Skeletal muscle tissue (tissue), 4 donors: ENCODE results near the gene MRPL32. TPM values are rescaled to one million over a fixed set of nuclear protein-coding genes. Genes with fewer than 3 reads are reported as not detected.

ENCODE experiments used
- H3K27ac ChIP-seq: one replicate; pipeline ENCODE4 v1.7.0; 2013; ENCODE audit warnings: mild to moderate bottlenecking, low read depth, low read length, inconsistent platforms
- H3K27me3 ChIP-seq, 3 donors: one replicate each; pipeline ENCODE4 v1.7.0; 2013; ENCODE audit warnings: low read length in 3 of 3; ENCODE audit not compliant: control insufficient read depth in 3 of 3, insufficient read depth in 3 of 3
- H3K36me3 ChIP-seq, 3 donors: one replicate each; pipeline ENCODE4 v1.7.0; 2013; ENCODE audit warnings: low read length in 3 of 3; ENCODE audit not compliant: control insufficient read depth in 3 of 3, insufficient read depth in 3 of 3
- H3K4me1 ChIP-seq, 3 donors: one replicate each; pipeline ENCODE4 v1.7.0; 2013; ENCODE audit warnings: low read length in 3 of 3, mild to moderate bottlenecking in 3 of 3; ENCODE audit not compliant: control insufficient read depth in 3 of 3, insufficient read depth in 3 of 3
- H3K4me3 ChIP-seq, 3 donors: one replicate each; pipeline ENCODE4 v1.7.0; 2013; ENCODE audit warnings: low read length in 3 of 3
- H3K9ac ChIP-seq, 3 donors: one replicate each; pipeline ENCODE4 v1.7.0; 2013; ENCODE audit warnings: low read length in 3 of 3, mild to moderate bottlenecking in 3 of 3, moderate library complexity in 2 of 3, low read depth in 1 of 3
- H3K9me3 ChIP-seq, 3 donors: one replicate each; pipeline ENCODE4 v1.7.0; 2013; ENCODE audit warnings: low read length in 3 of 3; ENCODE audit not compliant: control insufficient read depth in 3 of 3
- total RNA-seq: library from RNA; depleted of rRNA; stranded (reverse); fragments of >200 nt; gene quantifications from one replicate; pipeline ENCODE4 v1.2.3, GENCODE V29; 2014
- donor health status: Osteomylitis.

The MRPL32 gene
- total RNA-seq, 1 donor from 2014 or later, result 41.2 TPM

- peaks cover 17 to 55% (median 44%) of the 10 kb centered on the region in 3 donors for H3K36me3 ChIP-seq
- H3K27ac ChIP-seq, result no peak overlapping the region
- H3K9me3 ChIP-seq, result no peaks in the 10 kb centered on the region
- H3K27me3 ChIP-seq, result no peaks in the 10 kb centered on the region
- H3K4me3 ChIP-seq, result no peak overlapping the region
- peaks cover 12 to 21% (median 20%) of the 10 kb centered on the region in 3 donors for H3K4me1 ChIP-seq
- H3K9ac ChIP-seq, result no peak overlapping the region
Measured at GRCh38 chr7:42925630-42926029, 6.5 kb upstream of the MRPL32 start.

- no peak overlapping the region for H3K9ac ChIP-seq
- peaks cover 17 to 27% (median 26%) of the 10 kb centered on the region in 3 donors for H3K4me1 ChIP-seq
- H3K27ac ChIP-seq, result no peak overlapping the region
- H3K9me3 ChIP-seq, result no peaks in the 10 kb centered on the region
- H3K36me3 ChIP-seq, result peaks cover 12 to 49% (median 40%) of the 10 kb centered on the region in 3 donors
- H3K4me3 ChIP-seq, result no peak overlapping the region
- no peaks in the 10 kb centered on the region for H3K27me3 ChIP-seq
Measured at GRCh38 chr7:42926204-42926603, 6.0 kb upstream of the MRPL32 start.

- H3K27ac ChIP-seq, result no peak overlapping the region
- H3K27me3 ChIP-seq, result no peaks in the 10 kb centered on the region
- H3K9ac ChIP-seq, result no peak overlapping the region
- no peaks in the 10 kb centered on the region for H3K9me3 ChIP-seq
- H3K4me1 ChIP-seq, result peaks cover 24 to 41% (median 39%) of the 10 kb centered on the region in 3 donors
- no peak overlapping the region for H3K4me3 ChIP-seq
- H3K36me3 ChIP-seq, result peaks cover 8 to 27% (median 23%) of the 10 kb centered on the region in 3 donors
Measured at GRCh38 chr7:42928754-42929153, 3.4 kb upstream of the MRPL32 start.

DNA sequence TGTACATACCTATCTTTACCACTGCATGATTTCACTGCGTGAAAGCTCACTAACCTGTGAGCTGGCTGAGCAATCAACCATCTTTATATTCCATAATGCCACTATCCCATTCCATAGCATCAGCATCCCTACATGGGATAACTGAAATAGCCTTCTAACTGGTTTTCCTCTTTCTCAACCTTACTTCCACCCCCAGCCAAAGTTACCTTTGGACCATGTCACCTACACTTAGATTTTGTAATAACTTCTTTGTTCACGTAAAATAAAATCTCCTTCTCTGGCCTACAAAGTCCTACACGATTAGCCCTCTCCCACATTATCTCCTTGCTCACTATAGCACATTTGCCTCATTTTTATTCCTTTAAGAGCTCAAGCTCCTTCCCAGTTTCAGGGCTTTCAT, 2.7 kb upstream of the MRPL32 start:
- no peaks in the 10 kb centered on the region for H3K9me3 ChIP-seq
- peaks cover 24 to 46% (median 42%) of the 10 kb centered on the region in 3 donors for H3K4me1 ChIP-seq
- H3K4me3 ChIP-seq, result no peak overlapping the region
- no peaks in the 10 kb centered on the region for H3K27me3 ChIP-seq
- H3K9ac ChIP-seq, result no peak overlapping the region
- H3K27ac ChIP-seq, result no peak overlapping the region
- peaks cover 8 to 25% (median 20%) of the 10 kb centered on the region in 3 donors for H3K36me3 ChIP-seq

- peak overlapping the region; percentile 93 to 99 (median 95) for H3K4me3 ChIP-seq
- peaks cover 5 to 21% (median 17%) of the 10 kb centered on the region in 3 donors for H3K36me3 ChIP-seq
- no peaks in the 10 kb centered on the region for H3K27me3 ChIP-seq
- no peaks in the 10 kb centered on the region for H3K9me3 ChIP-seq
- no peak overlapping the region for H3K27ac ChIP-seq
- H3K9ac ChIP-seq, result peak overlapping the region; percentile 95 to 99 (median 96)
- peaks cover 24 to 46% (median 42%) of the 10 kb centered on the region in 3 donors for H3K4me1 ChIP-seq
Measured at GRCh38 chr7:42930889-42931288, 1.3 kb upstream of the MRPL32 start.

DNA sequence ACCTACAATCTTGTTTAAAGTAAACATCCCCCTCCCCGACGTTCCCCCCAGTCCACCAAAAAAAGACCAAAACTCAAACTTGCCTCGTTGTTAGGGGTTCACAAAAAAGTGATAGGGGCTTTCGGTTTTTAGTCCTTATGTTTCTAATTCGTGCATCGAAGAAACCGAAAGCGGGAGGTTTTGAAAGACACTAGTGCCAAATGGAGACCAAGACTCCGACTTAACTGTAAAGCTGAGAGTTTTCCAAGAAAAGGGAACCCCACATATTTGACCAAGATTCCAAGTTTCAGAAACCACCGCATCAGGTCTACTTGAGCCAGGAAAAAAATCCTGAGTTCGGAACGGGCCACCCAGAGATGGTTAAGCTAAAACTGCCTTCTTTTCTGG, 736 bp upstream of the MRPL32 start:
- H3K4me1 ChIP-seq, result peaks cover 24 to 46% (median 42%) of the 10 kb centered on the region in 3 donors
- peak overlapping the region; percentile 84 for H3K27ac ChIP-seq

GRCh38 chr7:42932811-42933591, 825 bp downstream of the MRPL32 start:
- Histone ChIP-seq H3K9ac (peak overlapping the region; percentile 81 to 96 (median 85)), H3K9me3 (no peaks in the 10 kb centered on the region), H3K4me3 (peak overlapping the region; percentile 93 to 99 (median 95)), H3K27me3 (no peaks in the 10 kb centered on the region), H3K36me3 (peaks cover 8 to 23% (median 23%) of the 10 kb centered on the region in 3 donors), H3K27ac (peak overlapping the region; percentile 84), H3K4me1 (peaks cover 24 to 46% (median 42%) of the 10 kb centered on the region in 3 donors)

More for the DNA sequence above, 736 bp upstream of the MRPL32 start:
- Histone ChIP-seq H3K36me3 (peaks cover 5 to 20% (median 17%) of the 10 kb centered on the region in 3 donors), H3K27me3 (no peaks in the 10 kb centered on the region), H3K9me3 (no peaks in the 10 kb centered on the region), H3K9ac (peak overlapping the region; percentile 95 to 99 (median 96)), H3K4me3 (peak overlapping the region; percentile 93 to 99 (median 95))

DNA sequence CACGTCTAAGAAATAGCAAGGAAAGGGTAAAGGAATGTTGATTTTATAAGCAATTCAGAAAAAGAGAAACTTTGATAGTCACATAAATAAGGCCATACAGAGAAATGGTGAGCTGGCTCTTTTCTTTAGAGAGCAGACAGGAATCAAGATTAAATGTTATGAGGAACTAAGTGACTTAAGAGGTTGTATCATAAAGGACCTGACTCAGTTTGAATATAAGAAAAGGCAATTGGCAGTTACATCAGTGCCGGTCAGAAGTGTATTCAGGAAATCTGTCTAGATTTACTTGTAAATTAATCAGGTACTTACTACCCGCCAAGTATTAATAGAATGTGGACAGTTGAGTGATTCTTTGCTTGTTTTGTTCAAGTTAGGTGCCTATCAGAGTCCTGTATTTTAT, 2.1 kb downstream of the MRPL32 start:
- H3K36me3 ChIP-seq, result peaks cover 10 to 30% (median 30%) of the 10 kb centered on the region in 3 donors
- no peak overlapping the region for H3K4me3 ChIP-seq
- H3K9ac ChIP-seq, result no peak overlapping the region

DNA sequence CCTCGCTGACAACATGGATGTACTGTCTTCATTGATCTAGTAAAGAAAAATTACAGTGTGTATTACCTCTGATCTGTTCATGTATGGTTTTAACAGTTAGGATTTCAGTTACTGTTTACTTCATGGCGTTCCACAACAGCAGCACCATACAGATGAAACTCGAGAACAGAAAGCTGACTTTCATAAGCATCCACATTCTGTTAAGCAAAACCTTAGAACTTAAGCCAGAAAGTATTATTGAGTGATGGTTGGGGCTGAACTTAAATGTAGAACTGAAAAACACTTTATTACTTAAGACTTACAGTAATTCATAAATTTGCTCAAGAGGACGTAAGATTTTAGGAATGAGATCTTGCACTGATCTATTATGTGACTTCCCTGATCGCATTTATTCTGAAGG, 3.7 kb downstream of the MRPL32 start:
- Histone ChIP-seq H3K9ac (no peak overlapping the region), H3K27ac (no peak overlapping the region), H3K4me1 (peaks cover 10 to 22% (median 20%) of the 10 kb centered on the region in 3 donors), H3K9me3 (no peaks in the 10 kb centered on the region), H3K36me3 (peaks cover 10 to 36% (median 34%) of the 10 kb centered on the region in 3 donors), H3K27me3 (no peaks in the 10 kb centered on the region), H3K4me3 (no peak overlapping the region)

More for the DNA sequence above, 2.1 kb downstream of the MRPL32 start:
- no peaks in the 10 kb centered on the region for H3K9me3 ChIP-seq
- no peak overlapping the region for H3K27ac ChIP-seq
- no peaks in the 10 kb centered on the region for H3K27me3 ChIP-seq
- H3K4me1 ChIP-seq, result peaks cover 24 to 38% (median 35%) of the 10 kb centered on the region in 3 donors
